Measurements from ENCODE around the gene DYNC1H1. TPM values are rescaled to one million over a fixed set of nuclear protein-coding genes. Genes with fewer than 3 reads are reported as not detected.

The DYNC1H1 gene
- total RNA-seq, 4 donors from 2014 or later: 261 to 376 (median 317) TPM

GRCh38 chr14:102084931-102085330, 120.6 kb downstream of the DYNC1H1 start:
- intact Hi-C loops (cut with DNase I): no loop called here
- TF ChIP-seq POLR2A (IDR thresholded peaks at IDR 0.05): no peak
- Histone ChIP-seq H3K27me3 (no peaks in the 10 kb centered on the region), H3K4me3 (peak overlapping the region in 2 of 4 donors; percentile 89 to 98), H3K4me1 (peaks cover 18 to 66% (median 32%) of the 10 kb centered on the region in 3 donors), H3K27ac (peak overlapping the region in 1 of 4 donors; percentile 99), H3K9me3 (no peaks in the 10 kb centered on the region), H3K36me3 (peaks cover 32 to 60% (median 32%) of the 10 kb centered on the region in 3 donors)
- no peak for DNase-seq
- 51 to 57% methylated on average over 6 of the region's 6 CpGs for WGBS, 2 donors

- peak overlapping the region; percentile 65 to 98 (median 88) for H3K4me3 ChIP-seq
- TF ChIP-seq POLR2A (IDR thresholded peaks at IDR 0.05): no peak
- TF ChIP-seq, protein P1, sequence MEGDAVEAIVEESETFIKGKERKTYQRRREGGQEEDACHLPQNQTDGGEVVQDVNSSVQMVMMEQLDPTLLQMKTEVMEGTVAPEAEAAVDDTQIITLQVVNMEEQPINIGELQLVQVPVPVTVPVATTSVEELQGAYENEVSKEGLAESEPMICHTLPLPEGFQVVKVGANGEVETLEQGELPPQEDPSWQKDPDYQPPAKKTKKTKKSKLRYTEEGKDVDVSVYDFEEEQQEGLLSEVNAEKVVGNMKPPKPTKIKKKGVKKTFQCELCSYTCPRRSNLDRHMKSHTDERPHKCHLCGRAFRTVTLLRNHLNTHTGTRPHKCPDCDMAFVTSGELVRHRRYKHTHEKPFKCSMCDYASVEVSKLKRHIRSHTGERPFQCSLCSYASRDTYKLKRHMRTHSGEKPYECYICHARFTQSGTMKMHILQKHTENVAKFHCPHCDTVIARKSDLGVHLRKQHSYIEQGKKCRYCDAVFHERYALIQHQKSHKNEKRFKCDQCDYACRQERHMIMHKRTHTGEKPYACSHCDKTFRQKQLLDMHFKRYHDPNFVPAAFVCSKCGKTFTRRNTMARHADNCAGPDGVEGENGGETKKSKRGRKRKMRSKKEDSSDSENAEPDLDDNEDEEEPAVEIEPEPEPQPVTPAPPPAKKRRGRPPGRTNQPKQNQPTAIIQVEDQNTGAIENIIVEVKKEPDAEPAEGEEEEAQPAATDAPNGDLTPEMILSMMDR (IDR thresholded peaks at IDR 0.05): no peak
- no peaks in the 10 kb centered on the region for H3K27me3 ChIP-seq
- intact Hi-C loops (cut with DNase I): no loop called here
- H3K9me3 ChIP-seq: no peaks in the 10 kb centered on the region
- WGBS, 2 donors: 24 to 25% methylated on average over 7 to 10 of the region's 10 CpGs
- H3K4me1 ChIP-seq: peaks cover 18 to 66% (median 32%) of the 10 kb centered on the region in 3 donors
- no peak for DNase-seq
- peak overlapping the region; percentile 99 to 100 (median 100) for H3K27ac ChIP-seq
- H3K36me3 ChIP-seq: peaks cover 28 to 55% (median 32%) of the 10 kb centered on the region in 3 donors
Observed at GRCh38 chr14:102085488-102085887, 121.1 kb downstream of the DYNC1H1 start.

DNA sequence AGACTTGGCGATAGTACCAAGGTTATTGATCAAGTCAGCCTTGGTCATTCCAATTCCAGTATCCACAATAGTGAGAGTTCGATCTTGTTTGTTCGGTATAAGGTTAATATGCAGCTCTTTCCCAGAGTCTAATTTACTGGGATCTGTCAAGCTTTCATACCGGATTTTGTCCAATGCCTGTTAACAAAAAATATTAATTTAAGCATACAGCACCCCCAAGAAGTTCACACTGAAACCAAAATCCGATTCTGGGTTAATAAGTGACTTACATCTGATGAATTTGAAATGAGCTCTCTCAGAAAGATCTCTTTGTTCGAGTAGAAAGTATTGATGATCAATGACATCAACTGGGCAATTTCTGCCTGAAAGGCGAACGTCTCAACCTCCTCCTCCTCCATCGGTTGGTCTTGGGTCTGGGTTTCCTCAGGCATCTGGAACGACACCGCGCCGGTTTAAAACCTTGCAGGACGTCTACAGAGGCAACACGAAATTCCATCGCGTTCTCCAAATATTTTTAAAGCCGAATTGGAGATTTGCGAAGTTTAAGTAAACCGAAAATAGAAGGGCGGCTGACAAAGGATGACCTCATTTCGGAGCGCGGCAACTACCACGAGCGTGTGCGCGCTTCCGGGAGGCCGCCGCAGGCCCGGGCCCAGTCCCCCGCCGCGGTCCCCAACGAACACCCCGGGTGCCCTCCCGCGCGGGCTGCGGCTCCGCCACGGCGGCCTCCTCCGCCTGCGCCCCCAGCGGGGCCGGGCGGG, 121.8 kb downstream of the DYNC1H1 start:
- DNase-seq: no peak
- TF ChIP-seq, protein P1 (IDR thresholded peaks at IDR 0.05): no peak
- Histone ChIP-seq H3K9me3 (no peaks in the 10 kb centered on the region), H3K36me3 (peaks cover 28 to 48% (median 30%) of the 10 kb centered on the region in 3 donors), H3K4me1 (peaks cover 18 to 66% (median 32%) of the 10 kb centered on the region in 3 donors), H3K27ac (peak overlapping the region; percentile 99 to 100 (median 100)), H3K27me3 (no peaks in the 10 kb centered on the region), H3K4me3 (peak overlapping the region; percentile 65 to 98 (median 88))
- intact Hi-C loops (cut with DNase I): no loop called here
- WGBS, 2 donors: 4 to 8% methylated on average over 6 to 8 of the region's 49 CpGs

DNA sequence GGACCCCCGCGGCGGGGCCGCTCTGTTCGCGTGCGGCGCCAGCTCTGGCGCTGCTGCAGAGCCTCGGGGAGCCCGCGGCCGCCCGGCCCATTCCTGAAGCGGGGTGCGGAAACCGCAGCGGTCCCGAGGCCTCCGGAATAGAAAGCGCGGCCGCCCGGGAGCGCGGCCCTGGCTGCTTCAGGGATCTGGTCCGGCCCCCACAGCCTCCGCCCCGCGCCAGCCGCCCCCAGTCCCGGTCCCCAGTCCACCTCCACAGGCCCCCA, 122.3 kb downstream of the DYNC1H1 start:
- no peak for TF ChIP-seq POLR2A (IDR thresholded peaks at IDR 0.05)
- TF ChIP-seq, protein P1 (IDR thresholded peaks at IDR 0.05): no peak
- peaks cover 25 to 43% (median 28%) of the 10 kb centered on the region in 3 donors for H3K36me3 ChIP-seq
- DNase-seq: no peak
- intact Hi-C loops (cut with DNase I): no loop called here
- H3K4me1 ChIP-seq: peaks cover 18 to 63% (median 32%) of the 10 kb centered on the region in 3 donors
- H3K4me3 ChIP-seq: peak overlapping the region; percentile 65 to 98 (median 88)
- no peaks in the 10 kb centered on the region for H3K27me3 ChIP-seq
- H3K9me3 ChIP-seq: no peaks in the 10 kb centered on the region
- peak overlapping the region; percentile 99 to 100 (median 100) for H3K27ac ChIP-seq
- no CpG with 5 or more reads among the region's 32 CpGs for WGBS, 2 donors

DNA sequence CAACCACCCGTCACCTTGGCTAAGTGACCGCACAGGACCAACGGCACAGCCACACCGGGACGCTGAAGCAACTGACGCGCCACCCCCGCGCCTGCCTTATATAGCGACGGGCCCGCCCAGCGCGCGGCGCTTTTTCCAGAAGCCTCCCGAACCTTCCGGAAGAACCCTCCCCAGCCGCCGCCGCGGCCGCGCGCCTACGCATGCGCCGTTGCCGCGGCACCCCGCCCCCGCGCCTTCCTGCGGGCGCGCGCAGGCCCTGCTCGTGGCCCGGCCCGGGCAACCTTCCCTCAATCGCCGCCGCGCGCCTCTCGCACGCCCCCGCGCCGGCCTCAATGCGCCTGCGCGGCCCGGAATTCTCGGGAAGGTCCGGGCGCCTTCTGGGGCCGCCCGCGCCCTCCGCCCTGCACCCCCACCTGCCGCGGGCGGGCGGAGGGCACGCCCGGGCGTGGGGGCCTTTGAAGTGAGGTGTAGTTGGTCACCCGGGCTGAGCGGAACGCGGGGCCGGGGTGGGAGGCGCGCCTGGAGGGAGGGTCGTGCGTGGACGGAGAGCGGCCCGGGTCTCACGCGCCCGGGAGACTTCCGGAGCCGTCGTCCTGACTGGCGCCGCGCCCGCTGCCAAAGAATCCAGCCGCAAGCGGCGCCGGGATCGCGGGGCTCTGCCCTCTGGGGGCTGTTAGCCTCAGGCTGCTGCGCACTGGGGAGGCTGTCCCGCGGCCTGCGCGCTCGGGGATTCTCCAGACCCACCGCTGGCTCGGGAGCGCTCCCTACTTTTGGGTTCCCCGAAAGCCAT, 122.8 kb downstream of the DYNC1H1 start, which contains the start of gene HSP90AA1:
Gene HSP90AA1 (minus strand): TSS at position 73 of the 790 bp plus-strand sequence. CDS start 666 bp downstream, outside the sequence.
- H3K4me1 ChIP-seq: peaks cover 18 to 58% (median 29%) of the 10 kb centered on the region in 3 donors
- WGBS, 2 donors: 0% methylated on average over 1 to 3 of the region's 106 CpGs
- intact Hi-C loops (cut with DNase I): no loop called here

More for the DNA sequence above, 122.8 kb downstream of the DYNC1H1 start, which contains the start of gene HSP90AA1:
- H3K9me3 ChIP-seq: no peaks in the 10 kb centered on the region
- TF ChIP-seq POLR2A (IDR thresholded peaks at IDR 0.05): peak in 3 of 4 donors; percentile 90 to 98 (median 97)
- TF ChIP-seq, protein P1 (IDR thresholded peaks at IDR 0.05): peak in 1 of 6 experiments; percentile 2
- DNase-seq: peak; percentile 58
- H3K4me3 ChIP-seq: peak within 1 kb of the TSS; percentile 65 to 98 (median 88)
- peak within 1 kb of the TSS; percentile 99 to 100 (median 100) for H3K27ac ChIP-seq
- H3K27me3 ChIP-seq: no peaks in the 10 kb centered on the region
- H3K36me3 ChIP-seq: peaks cover 19 to 38% (median 23%) of the 10 kb centered on the region in 3 donors

Data from esophagus squamous epithelium (tissue), 5 donors.